HG02571 (cell line): ENCODE measurements around the gene GSC2.

Source experiments
- ATAC-seq: cut with Tn5 transposase; IDR thresholded peaks from one replicate; pipeline ENCODE4 v1.9.1; 2021; ENCODE audit warnings: mild to moderate bottlenecking, moderate library complexity; ENCODE audit not compliant: unreplicated experiment

Gene GSC2

DNA sequence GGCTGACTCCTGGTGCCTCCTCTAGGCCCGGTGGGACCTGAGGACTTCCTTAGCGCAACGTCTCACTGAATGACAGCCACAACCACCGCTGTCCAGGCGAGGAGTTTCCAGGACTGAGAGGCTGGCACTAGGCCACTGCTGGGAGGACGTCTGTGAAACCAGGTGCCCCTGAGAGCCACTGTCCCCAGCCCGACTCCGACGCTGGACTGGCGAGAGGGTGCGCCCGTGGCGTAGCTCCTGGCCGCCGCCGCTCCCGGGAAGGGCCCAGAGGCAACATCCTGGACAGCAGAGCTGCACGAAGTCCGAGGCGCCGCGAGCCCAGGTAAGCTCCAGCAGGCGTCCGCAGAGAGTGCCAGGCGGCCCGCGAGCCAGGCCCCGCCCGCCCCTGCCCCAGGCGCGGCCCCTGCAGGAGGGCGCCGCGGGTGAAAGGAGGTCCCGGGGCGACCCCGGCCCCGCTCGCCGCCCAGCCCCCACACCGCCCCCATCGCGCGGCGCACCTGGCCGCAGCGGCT lies 28.4 kb downstream of the GSC2 start:
- ATAC-seq: peak; percentile 18

DNA sequence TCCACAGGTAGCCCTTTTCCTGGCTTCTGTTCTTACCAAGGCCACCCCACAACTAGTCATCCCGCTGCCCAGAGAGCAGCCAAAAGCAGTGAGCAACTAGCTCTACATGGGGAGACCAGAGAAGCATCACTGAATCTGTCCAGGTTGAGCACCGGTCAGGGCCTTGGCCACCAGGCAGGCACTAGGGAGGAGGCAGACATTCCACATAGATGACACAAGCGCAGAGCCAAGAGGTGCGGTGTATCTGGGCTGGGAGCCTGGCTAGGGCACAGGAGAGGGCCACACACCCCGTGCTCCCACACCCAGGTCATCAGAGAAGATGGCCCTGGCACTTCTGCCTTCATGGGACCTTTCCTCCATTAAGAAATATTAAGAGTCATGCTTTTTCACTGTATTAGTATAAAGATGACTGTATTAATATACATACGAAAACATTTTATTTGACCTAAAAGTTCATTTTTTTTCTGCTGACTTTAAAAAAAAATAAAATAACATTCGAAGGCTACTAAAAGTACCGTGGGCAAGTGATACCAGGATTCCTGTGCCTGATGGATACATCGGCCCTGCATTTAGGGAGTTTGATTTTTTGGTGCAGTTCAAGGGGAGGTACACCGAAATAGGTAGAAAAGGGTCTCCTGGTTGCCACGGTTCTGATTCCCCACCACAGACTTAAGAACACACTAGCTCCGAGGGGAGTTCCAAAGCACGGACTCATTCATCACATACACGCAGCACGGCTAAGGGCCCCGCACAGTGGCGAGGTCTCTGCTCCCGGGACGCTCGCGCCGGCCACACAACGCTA lies 29.1 kb downstream of the GSC2 start:
- peak; percentile 2 for ATAC-seq

DNA sequence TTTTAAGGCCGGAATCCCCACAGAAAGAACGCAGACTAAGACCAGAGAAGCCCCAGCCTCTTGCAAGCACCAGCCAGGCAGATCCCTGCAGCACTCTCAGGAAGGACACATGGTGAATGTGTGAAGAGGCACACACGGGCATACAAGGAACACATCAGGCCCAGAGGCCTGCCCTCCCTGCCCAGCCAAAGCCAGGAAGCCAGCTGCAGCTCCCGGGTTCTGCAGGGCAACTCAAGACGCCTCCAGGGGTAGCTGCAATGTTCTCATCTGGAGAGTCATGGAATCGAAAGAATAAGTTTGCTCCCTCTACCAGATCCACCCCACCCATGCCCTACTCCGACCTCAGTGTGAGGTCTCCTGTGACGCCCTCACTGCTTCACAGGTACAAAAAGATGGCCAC lies 30.1 kb downstream of the GSC2 start:
- no peak for ATAC-seq

DNA sequence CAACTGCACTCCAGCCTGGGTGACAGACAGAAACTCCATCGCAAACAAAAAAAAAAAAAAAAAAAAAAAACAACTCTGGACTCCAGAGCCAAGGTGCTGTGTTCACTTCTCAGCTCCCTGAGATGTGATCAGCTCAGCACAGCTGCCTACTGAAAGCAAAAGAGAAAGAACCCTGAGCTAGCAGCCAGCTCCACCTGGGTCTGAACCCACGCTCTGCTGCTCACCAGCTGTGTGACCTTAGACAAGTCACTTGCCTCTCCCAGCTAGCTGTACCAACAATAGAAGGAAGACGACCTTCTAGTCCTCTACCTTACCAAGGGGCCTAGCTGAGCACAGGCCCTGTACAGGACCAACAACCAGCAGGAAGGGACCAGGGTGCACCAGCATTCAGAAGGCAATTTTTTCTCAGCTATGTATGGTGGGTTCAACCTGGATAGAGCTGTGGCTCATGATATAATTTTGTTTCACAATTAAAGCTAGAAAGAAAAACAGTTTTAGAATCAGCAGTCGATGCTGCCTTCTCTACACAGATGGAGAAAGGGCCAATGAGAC lies 31.7 kb downstream of the GSC2 start:
- no peak for ATAC-seq

DNA sequence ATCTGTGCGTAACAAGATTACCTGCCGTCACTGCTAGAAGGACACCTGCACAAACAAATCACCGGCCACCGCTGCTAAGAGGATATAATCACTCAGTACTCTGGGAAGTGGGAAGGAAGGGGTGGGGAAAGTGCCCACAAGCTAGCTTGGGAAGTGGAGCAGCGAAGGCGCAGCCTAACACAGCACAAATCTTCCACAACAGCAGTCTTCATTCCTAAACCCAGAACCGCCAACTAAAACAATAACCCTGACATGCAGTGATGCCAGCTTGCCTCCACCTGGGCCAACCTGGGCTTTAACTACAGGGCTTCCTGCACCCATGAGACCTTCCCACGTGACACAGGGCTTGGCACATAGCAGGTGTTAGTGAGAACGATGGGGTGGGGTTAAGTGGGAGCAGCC lies 33.0 kb downstream of the GSC2 start:
- no peak for ATAC-seq

DNA sequence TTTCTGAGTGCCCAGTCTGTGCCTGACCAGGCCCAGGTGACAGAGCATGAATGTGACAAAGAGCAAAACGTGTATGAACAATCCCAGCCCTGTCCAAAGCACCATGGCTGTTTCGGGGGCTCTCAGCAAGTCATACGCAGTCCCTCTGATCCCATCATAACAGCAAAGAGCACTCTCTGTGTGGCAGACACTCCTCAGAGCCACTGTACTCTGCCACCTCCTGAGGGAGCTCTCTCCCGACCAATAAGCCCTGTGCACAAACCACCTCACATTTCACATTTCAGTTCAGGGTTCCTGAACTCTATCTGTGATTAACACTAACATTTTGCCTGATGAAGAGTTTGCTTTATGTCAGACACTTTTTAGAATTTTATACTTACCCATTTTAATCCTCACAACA lies 34.5 kb downstream of the GSC2 start:
- no peak for ATAC-seq

DNA sequence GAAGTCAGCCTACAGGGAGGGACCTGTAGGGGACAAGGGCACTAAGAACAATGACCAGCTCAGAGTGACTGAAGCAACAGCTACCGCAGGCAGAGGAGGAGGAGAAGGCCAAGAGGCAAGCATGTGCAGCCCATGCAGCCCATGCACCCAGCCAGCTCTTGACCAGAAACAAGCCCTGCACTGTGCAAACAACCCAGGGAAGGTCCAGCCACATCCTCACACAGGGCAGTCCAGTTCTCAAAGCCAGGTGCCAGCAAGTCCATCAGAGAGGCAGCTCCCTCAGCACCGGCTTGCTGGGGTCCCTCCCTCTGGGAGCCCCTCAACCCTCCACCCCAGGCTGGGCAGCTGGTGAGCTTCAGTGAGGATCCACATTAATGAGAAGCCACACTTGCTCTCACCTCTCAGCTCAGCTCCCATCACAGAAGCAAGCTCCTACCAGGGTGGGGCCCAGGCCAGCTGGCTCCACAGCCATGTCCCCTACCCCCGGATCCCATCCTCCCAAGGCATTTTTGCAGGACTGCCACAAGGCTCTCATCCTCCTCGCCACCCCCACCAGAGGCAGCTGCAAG lies 35.0 kb downstream of the GSC2 start:
- ATAC-seq: no peak

DNA sequence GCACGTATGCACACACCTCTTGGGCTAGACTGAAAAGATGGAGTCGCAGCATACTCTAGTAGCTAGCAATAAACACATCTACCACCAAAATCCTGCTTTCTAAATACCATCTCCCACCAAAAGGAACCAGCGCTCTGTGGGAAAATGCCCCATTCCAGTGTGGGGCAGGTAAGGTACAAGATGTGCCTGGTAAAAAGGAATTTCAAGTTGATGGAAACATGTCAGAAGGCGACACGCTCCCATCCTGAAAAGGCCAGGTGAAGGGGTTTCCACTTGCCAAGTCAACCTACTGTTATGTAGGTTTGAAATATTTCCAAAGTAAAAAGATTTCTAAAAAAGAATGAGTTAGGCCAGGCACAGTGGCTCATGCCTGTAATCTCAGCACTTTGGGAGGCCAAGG lies 36.7 kb downstream of the GSC2 start:
- no peak for ATAC-seq

DNA sequence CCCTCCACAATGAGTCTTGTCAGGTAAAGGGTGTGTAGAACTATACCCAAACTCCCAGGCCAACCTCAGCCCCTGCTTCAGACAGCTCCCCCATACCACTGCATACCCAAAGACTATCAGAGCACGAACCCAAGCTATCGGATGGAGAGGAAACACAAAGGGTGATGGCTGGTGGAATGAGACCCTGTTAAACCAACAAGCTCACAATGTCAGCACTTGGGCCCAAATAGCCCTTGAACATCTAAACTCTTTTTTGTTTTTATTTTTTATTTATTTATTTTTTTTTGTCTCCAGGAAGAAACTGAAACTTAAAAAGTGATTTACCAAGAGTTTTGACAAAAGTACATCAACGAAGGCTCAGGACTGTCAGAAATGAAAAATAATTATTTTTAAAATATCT lies 38.5 kb downstream of the GSC2 start:
- ATAC-seq: no peak

DNA sequence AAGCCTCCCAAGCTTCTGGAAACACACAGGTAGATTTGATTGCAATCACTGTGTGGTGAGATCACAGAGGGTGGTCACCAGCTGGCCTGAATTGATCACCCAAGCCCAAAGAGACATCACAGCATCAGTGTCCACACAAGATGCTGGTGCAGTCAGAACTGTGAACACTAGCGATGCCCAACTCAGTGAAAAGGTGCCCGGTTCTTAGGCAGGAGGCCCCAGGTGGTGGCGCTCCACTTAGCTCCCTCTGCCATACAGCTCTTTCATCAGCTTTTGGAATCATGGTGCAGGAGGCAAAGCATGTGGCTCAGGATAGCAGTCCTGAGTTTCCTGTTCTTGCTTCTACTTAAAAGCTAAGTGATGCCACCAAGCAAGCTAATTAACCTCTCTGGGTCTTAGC lies 39.0 kb downstream of the GSC2 start:
- ATAC-seq: no peak

DNA sequence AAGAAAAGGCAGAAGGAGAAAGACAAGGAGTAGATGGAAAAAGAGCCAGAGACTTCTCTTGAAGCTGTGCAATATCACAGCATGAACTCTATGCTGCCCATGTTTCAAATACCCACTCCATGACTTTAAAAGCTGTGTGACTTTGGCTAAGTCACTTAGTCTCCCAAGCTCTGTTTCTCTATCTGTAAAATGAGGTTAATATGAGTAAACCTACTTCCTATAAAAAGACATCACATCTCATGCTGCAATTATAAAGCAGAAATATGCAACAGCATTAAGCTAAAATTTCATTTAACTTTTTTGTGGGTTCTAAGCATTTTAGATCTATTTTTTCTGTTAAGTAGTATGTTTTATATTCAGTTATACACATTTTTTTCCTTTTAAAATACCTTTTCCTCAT lies 39.4 kb downstream of the GSC2 start:
- ATAC-seq: no peak

DNA sequence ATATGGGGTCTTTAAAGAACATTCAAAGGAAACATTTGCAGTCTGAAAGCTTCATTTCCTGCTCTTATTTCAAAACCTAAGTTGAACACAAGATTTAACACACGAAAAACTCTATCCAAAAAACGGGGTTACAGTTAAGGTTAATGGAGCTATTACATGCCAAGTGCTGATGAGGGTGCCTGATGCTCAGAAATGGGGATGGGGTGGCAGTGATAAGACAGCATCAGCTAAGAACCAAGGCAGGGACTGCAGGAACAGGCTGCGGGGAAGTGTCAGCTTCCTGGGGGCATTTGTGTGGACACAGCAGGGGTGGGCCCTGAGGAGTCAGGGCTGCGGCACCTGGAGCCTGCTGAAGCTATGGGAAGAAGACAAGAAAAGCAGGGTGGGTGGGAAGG lies 40.0 kb downstream of the GSC2 start:
- no peak for ATAC-seq

DNA sequence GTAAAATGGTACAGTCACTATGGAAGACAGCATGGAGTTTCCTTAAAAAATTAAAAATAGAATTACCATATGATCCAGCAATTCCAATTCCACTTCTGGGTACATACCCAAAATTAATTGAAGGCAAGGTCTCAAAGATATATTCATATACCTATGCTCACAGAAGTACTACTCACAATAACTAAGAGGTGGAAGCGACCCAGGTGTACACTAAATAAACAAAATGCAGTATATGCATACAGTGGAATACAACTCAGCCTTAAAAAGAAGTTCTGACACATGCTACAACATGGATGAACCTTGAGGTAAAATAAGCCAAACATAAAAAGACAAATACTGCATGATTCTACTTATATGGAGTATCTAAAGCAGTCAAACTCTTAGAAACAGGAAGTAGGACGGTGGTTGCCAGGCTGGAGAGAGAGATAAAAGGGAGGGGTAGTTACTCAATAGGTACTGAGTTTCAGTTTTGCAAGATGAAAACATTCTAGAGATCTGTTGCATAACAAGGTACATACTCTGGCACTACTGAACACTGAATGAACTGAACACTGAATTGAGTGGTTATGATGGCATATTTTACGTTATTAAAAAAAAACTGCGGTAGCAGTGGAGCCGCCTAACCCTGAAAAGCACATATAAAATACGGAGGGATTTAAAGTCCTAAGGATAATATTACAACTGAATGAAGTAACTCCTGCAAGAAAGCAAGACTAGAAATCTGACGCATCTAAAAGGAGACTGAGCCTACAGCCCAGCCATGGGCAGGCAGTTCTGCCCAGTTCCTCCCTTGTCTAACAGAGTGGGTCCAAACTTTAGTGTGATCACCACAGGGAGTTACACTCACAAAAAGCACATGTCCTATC lies 40.7 kb downstream of the GSC2 start:
- ATAC-seq: peak; percentile 80

DNA sequence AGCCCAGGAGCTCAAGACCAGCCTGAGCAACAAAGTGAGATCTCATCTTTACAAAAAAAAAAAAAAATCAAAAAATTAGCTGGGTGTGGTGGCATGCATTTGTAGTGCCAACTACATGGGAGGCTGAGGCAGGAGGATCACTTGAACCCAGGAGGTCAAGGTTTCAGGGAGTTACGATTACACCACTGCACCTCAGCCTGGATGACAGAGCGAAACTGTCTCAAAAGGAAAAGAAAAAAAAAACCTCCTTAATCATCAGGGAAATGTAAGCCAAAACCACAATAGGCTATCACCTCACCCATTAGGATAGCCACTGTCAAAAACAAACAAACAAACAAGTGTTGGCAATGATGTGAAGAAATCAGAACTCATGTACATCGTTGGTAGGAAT lies 41.3 kb downstream of the GSC2 start:
- no peak for ATAC-seq

DNA sequence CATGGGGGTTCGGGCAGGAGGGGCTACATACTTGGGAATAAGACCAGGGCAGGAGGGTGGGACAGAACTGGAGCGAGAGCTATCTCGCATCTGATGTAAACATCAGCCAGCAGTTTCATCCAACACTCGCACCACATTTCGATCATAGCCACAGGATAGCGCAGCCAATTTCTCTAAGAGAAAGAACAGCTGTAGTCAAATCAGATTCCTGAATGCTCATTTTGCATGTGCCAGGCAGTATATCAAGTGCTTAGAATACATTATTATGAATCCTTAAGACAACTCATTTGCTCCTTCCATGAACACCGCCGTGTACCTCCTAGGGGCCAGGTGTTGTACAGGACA lies 42.4 kb downstream of the GSC2 start:
- no peak for ATAC-seq

DNA sequence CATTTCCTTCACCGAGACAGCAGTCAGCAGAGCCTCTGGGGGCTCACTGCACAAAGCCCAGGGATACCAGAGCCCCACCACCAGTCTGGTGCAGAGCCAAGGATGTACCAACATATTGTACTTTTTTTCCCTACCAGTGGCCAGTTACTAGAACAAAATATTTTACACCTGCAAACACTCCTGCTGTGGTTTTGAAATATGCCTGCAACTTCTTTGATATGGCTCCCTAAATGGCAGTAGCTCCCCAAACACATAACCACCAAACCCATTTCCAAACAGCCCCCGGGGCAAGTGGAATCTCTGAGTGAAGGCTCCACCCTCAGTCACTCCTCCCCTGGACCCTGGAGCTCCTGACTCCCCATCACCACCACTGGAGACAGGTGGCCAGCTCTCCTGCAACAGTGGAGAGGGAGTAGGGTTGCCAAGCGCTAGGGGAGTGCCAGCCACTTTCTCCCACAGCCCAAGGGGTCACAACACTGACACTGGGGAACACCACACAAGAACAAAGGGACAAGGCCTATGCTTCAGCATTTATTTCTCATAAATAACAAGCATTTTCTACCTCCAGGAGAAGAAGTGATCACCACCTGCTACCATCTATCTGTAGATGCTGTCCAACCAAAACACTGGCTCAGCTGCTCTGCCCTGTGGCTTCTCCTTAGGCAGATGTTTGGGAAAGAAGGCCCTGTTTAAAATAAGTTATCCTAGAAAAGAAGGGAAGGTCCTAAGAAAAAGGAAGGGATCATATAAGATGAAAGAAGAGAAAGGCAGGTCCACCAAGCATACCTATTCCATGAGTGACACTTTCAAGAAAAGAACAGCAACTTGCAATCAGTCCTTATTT lies 43.0 kb downstream of the GSC2 start:
- ATAC-seq: no peak

DNA sequence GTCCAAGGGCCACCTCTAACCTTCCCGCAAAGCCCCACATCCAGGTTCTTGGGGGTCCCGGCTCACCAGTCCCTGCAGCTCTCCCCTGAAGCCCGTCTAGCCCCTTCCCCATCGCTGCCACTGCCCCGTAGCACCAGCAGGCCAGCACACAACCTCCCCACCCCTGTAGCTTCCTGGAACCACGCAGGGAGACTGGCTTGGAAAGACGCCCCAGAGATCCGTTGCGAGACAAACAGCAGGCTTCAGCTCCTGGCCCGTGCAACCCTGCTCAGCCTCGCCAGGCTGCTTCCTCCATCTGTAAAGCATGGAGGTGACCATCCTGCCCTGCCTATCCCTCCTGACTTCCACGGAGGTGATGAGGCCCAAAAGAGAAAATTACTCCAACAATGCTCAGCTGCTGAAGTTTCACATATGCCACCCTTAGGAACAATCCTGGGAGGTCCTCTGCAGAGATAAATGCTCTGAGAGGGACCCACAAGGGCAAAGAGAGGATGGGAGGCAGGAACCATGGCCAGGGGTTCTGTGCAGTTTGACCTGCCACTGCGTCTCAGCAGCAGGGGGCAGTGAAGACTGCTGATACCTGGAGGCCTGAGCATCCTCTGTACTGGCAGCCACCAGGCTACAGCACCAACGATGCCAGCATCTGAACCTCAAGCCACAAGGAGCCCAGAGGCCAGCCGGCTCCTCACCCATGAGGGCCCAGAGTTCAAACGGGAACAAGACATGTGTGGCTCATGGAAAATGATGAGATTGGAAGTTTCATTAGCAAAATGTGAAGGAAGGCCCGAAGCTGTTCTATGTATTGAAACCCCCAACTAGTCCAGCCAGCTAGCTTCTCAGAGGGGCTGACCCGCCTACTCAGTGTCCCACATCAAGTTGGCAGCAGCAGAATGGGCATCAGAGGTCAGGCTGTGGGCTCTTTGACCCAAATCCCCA lies 44.0 kb downstream of the GSC2 start:
- ATAC-seq: no peak

DNA sequence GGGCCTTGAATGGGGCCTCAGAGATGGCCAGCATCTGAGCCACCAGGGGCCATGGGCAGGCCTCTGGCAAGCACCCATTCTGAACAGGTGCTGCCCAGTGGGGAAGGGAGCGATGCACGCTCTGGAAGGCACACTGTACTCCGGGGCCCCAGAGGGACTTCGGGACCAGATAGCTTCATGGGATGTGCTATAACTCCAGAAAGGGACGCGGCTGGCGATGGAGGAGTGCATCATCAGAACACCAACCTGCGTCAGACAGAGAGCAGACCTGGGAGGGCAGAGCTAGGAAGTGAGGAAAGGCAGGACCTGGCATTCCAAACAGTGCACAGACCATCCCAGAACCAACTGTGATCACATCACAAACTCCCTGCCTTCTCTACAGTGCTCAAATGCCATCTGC lies 44.6 kb downstream of the GSC2 start:
- no peak for ATAC-seq
